ENCODE results near the gene SRM. TPM values are rescaled to one million over a fixed set of nuclear protein-coding genes. Genes with fewer than 3 reads are reported as not detected.
A peak's percentile ranks its signal among the peaks of the same experiment; 100 is the strongest.

The SRM gene
- total RNA-seq, 1 experiment from 2014 or later: 150 TPM

- peaks cover 14 to 20% of the 10 kb centered on the region in 2 experiments for H3K4me1 ChIP-seq (ENCODE audit: control insufficient read depth in 1 of 2, insufficient read depth in 2 of 2, low read length in 2 of 2)
- no peaks in the 10 kb centered on the region for H3K9me2 ChIP-seq (ENCODE audit: insufficient read depth)
- no peaks in the 10 kb centered on the region for H3K27me3 ChIP-seq (ENCODE audit: insufficient read depth, low read length)
- DNase-seq (ENCODE audit: low read depth, low spot score) (peak; percentile 80), ATAC-seq (peak; percentile 88)
- peak within 1 kb of the TSS; percentile 80 for H3K4me2 ChIP-seq (ENCODE audit: low read length)
- peak within 1 kb of the TSS; percentile 93 for H2AFZ ChIP-seq (ENCODE audit: low read depth, low read length, poor library complexity, severe bottlenecking)
- ChIA-PET CTCF (no interaction called here), POLR2A (interaction anchor here (0.6 to 1.7 kb wide), 3 partner anchors 19 to 896 kb away, joined by 3 read pairs; no protein-coding TSS in a partner anchor), RAD21 (ENCODE audit: low non-redundant PET in 1 of 2, low total read pairs in 2 of 2, uncharacterized antibody in 2 of 2, unreplicated experiment in 2 of 2) (no interaction called here)
- BruUV-seq (replicated peaks): no TSS peak
- intact Hi-C loops (cut with micrococcal nuclease): no loop called here
- H3K27ac ChIP-seq (ENCODE audit: low read depth, low read length): peak within 1 kb of the TSS; percentile 90
- peak within 1 kb of the TSS; percentile 71 to 91 for H3K4me3 ChIP-seq (replicated peaks in 1 of 2; ENCODE audit: low read depth in 1 of 2, low read length in 2 of 2)
- peaks cover 51% of the 10 kb centered on the region for H3K79me2 ChIP-seq (ENCODE audit: insufficient read depth, low read length)
- peaks cover 25% of the 10 kb centered on the region; the same call in 1 of the 2 replicates for H4K20me1 ChIP-seq (ENCODE audit: insufficient read depth)
- no peaks in the 10 kb centered on the region for H3K9me3 ChIP-seq (ENCODE audit: control insufficient read depth in 1 of 2, insufficient read depth in 1 of 2, low read depth in 1 of 2, low read length in 2 of 2)
- H3K36me3 ChIP-seq (ENCODE audit: control insufficient read depth in 1 of 2, insufficient read depth in 2 of 2, low read length in 2 of 2): peaks cover 30 to 39% of the 10 kb centered on the region in 2 experiments
- peak within 1 kb of the TSS; percentile 99 for H3K9ac ChIP-seq (ENCODE audit: low read length)
- TF ChIP-seq RAD21 (IDR thresholded peaks at IDR 0.05; ENCODE audit: low read depth) (no peak), ELF1 (IDR thresholded peaks at IDR 0.05; ENCODE audit: borderline replicate concordance, low read depth) (no peak), ZBTB33 (IDR thresholded peaks at IDR 0.05; ENCODE audit: extremely low read depth, insufficient replicate concordance, low read length) (peak; percentile 94), YY1 (IDR thresholded peaks at IDR 0.05; ENCODE audit: extremely low read depth, insufficient replicate concordance, low read depth, low read length) (peak; percentile 95), SRF (IDR thresholded peaks at IDR 0.05; ENCODE audit: low read depth) (no peak), SP1 (IDR thresholded peaks at IDR 0.05; ENCODE audit: low read depth) (peak; percentile 97), CEBPB (IDR thresholded peaks at IDR 0.05; ENCODE audit: low read depth) (no peak), POLR2A (IDR thresholded peaks at IDR 0.05; ENCODE audit: borderline replicate concordance, extremely low read depth, insufficient read depth, insufficient read length) (peak; percentile 52), MAX (IDR thresholded peaks at IDR 0.05) (peak; percentile 69), CTCF (IDR thresholded peaks at IDR 0.05 in 2 of 3, conservative IDR thresholded peaks at IDR 0.05 in 1 of 3; ENCODE audit: borderline replicate concordance in 1 of 3, insufficient read depth in 1 of 3, low read depth in 2 of 3, low read length in 2 of 3) (no peak), FOSL1 (IDR thresholded peaks at IDR 0.05; ENCODE audit: low read depth) (no peak), REST (IDR thresholded peaks at IDR 0.05; ENCODE audit: low read depth) (no peak), EZH2 (IDR thresholded peaks at IDR 0.05) (no peak), EZH2phosphoT487 (IDR thresholded peaks at IDR 0.05; ENCODE audit: borderline replicate concordance) (no peak), CBX3 (IDR thresholded peaks at IDR 0.05; ENCODE audit: low read depth) (no peak), ZNF274 (IDR thresholded peaks at IDR 0.05; ENCODE audit: low read depth, low read length) (no peak), POLR2AphosphoS5 (IDR thresholded peaks at IDR 0.05; ENCODE audit: low read depth, low read length) (peak; percentile 84), JUND (IDR thresholded peaks at IDR 0.05) (peak; percentile 86), EGR1 (IDR thresholded peaks at IDR 0.05; ENCODE audit: low read depth) (peak; percentile 75)
These were observed 47.3 kb downstream of the SRM start, which contains the start of gene TARDBP for GRCh38 chr1:11012260-11013159. TARDBP (plus strand) TSS chr1:11012654; CDS start chr1:11013728, 1,074 bp downstream.

Measured in HCT116 (cell line).